Endothelial cell of umbilical vein (primary cell): ENCODE measurements around the gene ST6GALNAC3. TPM values are rescaled to one million over a fixed set of nuclear protein-coding genes. Genes with fewer than 3 reads are reported as not detected.

Experiments
- BruUV-seq: library from RNA; stranded (reverse); fragments of 400-500 nt; replicated peaks from 2 replicates; lab custom pipeline; 2021; lab: Mats Ljungman, UMichigan
- CTCF ChIA-PET: fragments of 300-600, 350-600 bp; sonication (Branson Sonifier 250); formaldehyde crosslinking; loops from one replicate; lab custom pipeline; 2021; ENCODE audit warnings: antibody characterized with exemption, inconsistent platforms; lab: Charles Lee
- POLR2A ChIA-PET: fragments of 300-600, 350-600 bp; sonication (Branson Sonifier 250); formaldehyde crosslinking; loops from one replicate; lab custom pipeline; 2021; ENCODE audit warnings: antibody characterized with exemption, inconsistent platforms; lab: Charles Lee
- DNase-seq: peaks from one replicate; pipeline ENCODE4 v3.0.0-alpha.2; 2011; ENCODE audit warnings: low read depth, low spot score
- FAIRE-seq: peaks from 2 replicates; lab custom pipeline; 2011; peaks lifted over from hg19 to GRCh38; lab: Jason Lieb, UNC
- H2AFZ ChIP-seq: 2 replicates; pipeline ENCODE4 v1.6.0; 2012; ENCODE audit warnings: low read depth, low read length, control low read depth, inconsistent platforms
- H3K27ac ChIP-seq: 2 replicates; pipeline ENCODE4 v1.5.1; 2011; ENCODE audit warnings: low read depth, mild to moderate bottlenecking, control low read depth, low read length, moderate library complexity; ENCODE audit not compliant: insufficient read depth
- H3K27me3 ChIP-seq, 2 experiments: 2 replicates each; pipeline versions ENCODE4 v1.6.0 to v1.6.1; 2011; ENCODE audit warnings: low read length in 2 of 2, mixed read lengths in 1 of 2; ENCODE audit not compliant: control insufficient read depth in 2 of 2, insufficient read depth in 2 of 2
- H3K36me3 ChIP-seq, 2 experiments: 2 replicates in 1 of 2; 3 replicates in 1 of 2; pipeline ENCODE4 v1.5.1; 2011; ENCODE audit warnings: low read length in 2 of 2, mild to moderate bottlenecking in 1 of 2, moderate library complexity in 1 of 2; ENCODE audit not compliant: control insufficient read depth in 2 of 2, insufficient read depth in 2 of 2; ENCODE audit errors: extremely low read depth in 1 of 2
- H3K4me1 ChIP-seq: 3 replicates; pipeline ENCODE4 v1.5.1; 2011; ENCODE audit warnings: mild to moderate bottlenecking, low read length; ENCODE audit not compliant: control insufficient read depth, insufficient read depth; ENCODE audit errors: extremely low read depth
- H3K4me2 ChIP-seq: 2 replicates; pipeline ENCODE4 v1.6.1; 2011; ENCODE audit warnings: low read length, control low read depth, mixed read lengths; ENCODE audit not compliant: insufficient read depth
- H3K4me3 ChIP-seq, 3 experiments: fragments of 200-600 bp in 1 of 3; sonication (generic), shearing (Covaris generic) in 1 of 3; replicated peaks in 1 of 3; 2 replicates each; pipeline ENCODE4 v1.5.1; 2011 to 2016; ENCODE audit warnings: control low read depth in 3 of 3, low read length in 3 of 3, mild to moderate bottlenecking in 2 of 3, inconsistent platforms in 1 of 3, low read depth in 1 of 3, moderate library complexity in 1 of 3; ENCODE audit not compliant: insufficient read depth in 1 of 3
- H3K79me2 ChIP-seq: 2 replicates; pipeline ENCODE4 v1.6.0; 2012; ENCODE audit warnings: low read length, inconsistent platforms; ENCODE audit not compliant: control insufficient read depth, insufficient read depth
- H3K9ac ChIP-seq: replicated peaks from 2 replicates; pipeline ENCODE3; 2011; ENCODE audit warnings: low read length, control low read depth; ENCODE audit not compliant: insufficient read depth; ENCODE audit errors: extremely low read depth
- H3K9me1 ChIP-seq: replicated peaks from 3 replicates; pipeline ENCODE4 v1.6.0; 2011; ENCODE audit warnings: mild to moderate bottlenecking, low read length; ENCODE audit not compliant: control insufficient read depth, insufficient read depth; ENCODE audit errors: extremely low read depth
- H3K9me3 ChIP-seq: replicated peaks from 2 replicates; pipeline ENCODE4 v1.5.1; 2012; ENCODE audit warnings: low read length, inconsistent platforms; ENCODE audit not compliant: control insufficient read depth, insufficient read depth
- H4K20me1 ChIP-seq: replicated peaks from 2 replicates; pipeline ENCODE3; 2011; ENCODE audit warnings: mild to moderate bottlenecking, low read length; ENCODE audit not compliant: control insufficient read depth, insufficient read depth; ENCODE audit errors: extremely low read depth
- EZH2 ChIP-seq: IDR thresholded peaks from 2 replicates; pipeline ENCODE4 v1.6.1; 2012; ENCODE audit warnings: borderline replicate concordance, low read depth, mild to moderate bottlenecking, moderate library complexity, low read length, inconsistent platforms; ENCODE audit not compliant: severe bottlenecking
- FOS ChIP-seq: IDR thresholded peaks from 2 replicates; pipeline ENCODE4 v1.6.1; 2011; ENCODE audit warnings: mild to moderate bottlenecking, low read length, moderate library complexity, borderline replicate concordance; ENCODE audit not compliant: insufficient read depth
- GATA2 ChIP-seq: IDR thresholded peaks from 2 replicates; pipeline ENCODE4 v1.7.0; 2011; ENCODE audit warnings: low read depth, mild to moderate bottlenecking, moderate library complexity, mixed read lengths, low read length; ENCODE audit not compliant: insufficient read length, insufficient read depth
- JUN ChIP-seq: IDR thresholded peaks from 2 replicates; pipeline ENCODE4 v1.6.1; 2011; ENCODE audit warnings: borderline replicate concordance, low read depth; ENCODE audit not compliant: insufficient read length, insufficient read depth
- MYC ChIP-seq: IDR thresholded peaks from one replicate; pipeline ENCODE4 v1.6.1; 2011; ENCODE audit warnings: mild to moderate bottlenecking, low read depth, low read length
- POLR2A ChIP-seq: IDR thresholded peaks from 2 replicates; pipeline ENCODE4 v1.6.1; 2012; ENCODE audit warnings: low read depth, mild to moderate bottlenecking, control low read depth, low read length
- POLR2AphosphoS5 ChIP-seq: IDR thresholded peaks from 2 replicates; pipeline ENCODE4 v1.6.1; 2012; ENCODE audit warnings: low read depth, mild to moderate bottlenecking, control low read depth, low read length, moderate library complexity; ENCODE audit not compliant: insufficient read depth
- dilution Hi-C: fragments of 300-500 bp; cut with MboI; formaldehyde crosslinking; loops from one replicate; pipeline ENCODE4 v1.15.0; 2019; ENCODE audit warnings: low sequenced_read_pairs; ENCODE audit not compliant: extremely low pct_ligation_motif_present
- intact Hi-C: fragments of 100-400 bp; cut with micrococcal nuclease; formaldehyde crosslinking; loops from one replicate; pipeline ENCODE4 v1.10.0; 2022
- polyA plus RNA-seq, 4 experiments: library from polyadenylated mRNA; depleted of rRNA in 3 of 4; stranded (reverse) in 3 of 4; unstranded in 1 of 4; fragments of >200 nt; gene quantifications; 2 replicates each; pipeline versions ENCODE4 v1.2.1 to v1.2.3, GENCODE V29; 2011 to 2012; ENCODE audit warnings: missing spikeins in 1 of 4
- total RNA-seq: library from RNA; stranded (reverse); gene quantifications from 2 replicates; pipeline ENCODE4 v1.2.3, GENCODE V29; 2021
- TF ChIP-seq, protein P1 (sequence below), 2 donors: IDR thresholded peaks; 1 replicate in 1 of 2; 2 replicates in 1 of 2; pipeline ENCODE4 v1.5.1; 2011; ENCODE audit warnings: low read length in 2 of 2, mild to moderate bottlenecking in 2 of 2, moderate library complexity in 2 of 2, control low read depth in 1 of 2, inconsistent platforms in 1 of 2, low read depth in 1 of 2; ENCODE audit not compliant: insufficient read depth in 1 of 2; ENCODE audit errors: extremely low read depth in 1 of 2
- TF ChIP-seq, protein P2 (sequence below): IDR thresholded peaks from 2 replicates; pipeline ENCODE4 v1.6.1; 2011; ENCODE audit not compliant: insufficient read depth, insufficient read length

The ST6GALNAC3 gene
- total and polyA plus RNA-seq, 2 donors (not counting 3 experiments of a cell fraction or from before 2014, with no cell fraction given) = 7.6 to 48.3 TPM

- Histone ChIP-seq H3K36me3 (no peaks in the 10 kb centered on the region), H3K4me3 (no peak overlapping the region), H3K79me2 (no peaks in the 10 kb centered on the region), H3K4me1 (peaks cover 9% of the 10 kb centered on the region), H3K4me2 (no peak overlapping the region), H3K27me3 (no peaks in the 10 kb centered on the region), H3K9me1 (no peaks in the 10 kb centered on the region), H4K20me1 (no peaks in the 10 kb centered on the region), H3K9me3 (no peaks in the 10 kb centered on the region), H2AFZ (no peak overlapping the region), H3K9ac (no peak overlapping the region), H3K27ac (no peak overlapping the region)
- intact Hi-C loops = no loop called here
- CTCF ChIA-PET = interaction anchor here (1.8 kb wide), 1 partner anchor 31 kb away, joined by 4 read pairs; no protein-coding TSS in a partner anchor
- POLR2A ChIA-PET = no interaction called here
- dilution Hi-C loops = no loop called here
- no TSS peak for BruUV-seq
- no peak for TF ChIP-seq MYC
- FAIRE-seq (no peak), DNase-seq (no peak)
Measured at GRCh38 chr1:76230842-76231281, 156.3 kb downstream of the ST6GALNAC3 start.

GRCh38 chr1:76231320-76231719 lies 156.8 kb downstream of the ST6GALNAC3 start:
- DNase-seq (no peak), FAIRE-seq (no peak)
- H2AFZ ChIP-seq = no peak overlapping the region
- no peaks in the 10 kb centered on the region for H3K9me1 ChIP-seq
- no peaks in the 10 kb centered on the region for H3K9me3 ChIP-seq
- intact Hi-C loops = no loop called here
- no peak overlapping the region for H3K4me3 ChIP-seq
- CTCF ChIA-PET = no interaction called here
- no peak overlapping the region for H3K4me2 ChIP-seq
- no peak overlapping the region for H3K27ac ChIP-seq
- dilution Hi-C loops = no loop called here
- peaks cover 9% of the 10 kb centered on the region for H3K4me1 ChIP-seq
- no peak overlapping the region for H3K9ac ChIP-seq
- TF ChIP-seq FOS = no peak
- no peak for TF ChIP-seq POLR2A
- no peak for TF ChIP-seq JUN
- TF ChIP-seq, protein P1, sequence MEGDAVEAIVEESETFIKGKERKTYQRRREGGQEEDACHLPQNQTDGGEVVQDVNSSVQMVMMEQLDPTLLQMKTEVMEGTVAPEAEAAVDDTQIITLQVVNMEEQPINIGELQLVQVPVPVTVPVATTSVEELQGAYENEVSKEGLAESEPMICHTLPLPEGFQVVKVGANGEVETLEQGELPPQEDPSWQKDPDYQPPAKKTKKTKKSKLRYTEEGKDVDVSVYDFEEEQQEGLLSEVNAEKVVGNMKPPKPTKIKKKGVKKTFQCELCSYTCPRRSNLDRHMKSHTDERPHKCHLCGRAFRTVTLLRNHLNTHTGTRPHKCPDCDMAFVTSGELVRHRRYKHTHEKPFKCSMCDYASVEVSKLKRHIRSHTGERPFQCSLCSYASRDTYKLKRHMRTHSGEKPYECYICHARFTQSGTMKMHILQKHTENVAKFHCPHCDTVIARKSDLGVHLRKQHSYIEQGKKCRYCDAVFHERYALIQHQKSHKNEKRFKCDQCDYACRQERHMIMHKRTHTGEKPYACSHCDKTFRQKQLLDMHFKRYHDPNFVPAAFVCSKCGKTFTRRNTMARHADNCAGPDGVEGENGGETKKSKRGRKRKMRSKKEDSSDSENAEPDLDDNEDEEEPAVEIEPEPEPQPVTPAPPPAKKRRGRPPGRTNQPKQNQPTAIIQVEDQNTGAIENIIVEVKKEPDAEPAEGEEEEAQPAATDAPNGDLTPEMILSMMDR (IDR thresholded peaks at IDR 0.05; ENCODE audit: extremely low read depth in 1 of 2, insufficient read depth in 1 of 2, low read depth in 1 of 2, low read length in 2 of 2) = no peak
- no peak for TF ChIP-seq EZH2
- no peak for TF ChIP-seq MYC
- TF ChIP-seq, protein P2, sequence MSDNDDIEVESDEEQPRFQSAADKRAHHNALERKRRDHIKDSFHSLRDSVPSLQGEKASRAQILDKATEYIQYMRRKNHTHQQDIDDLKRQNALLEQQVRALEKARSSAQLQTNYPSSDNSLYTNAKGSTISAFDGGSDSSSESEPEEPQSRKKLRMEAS = no peak
- TF ChIP-seq POLR2AphosphoS5 = no peak
- TF ChIP-seq GATA2 = no peak
- H3K79me2 ChIP-seq = no peaks in the 10 kb centered on the region
- H4K20me1 ChIP-seq = no peaks in the 10 kb centered on the region
- H3K27me3 ChIP-seq = no peaks in the 10 kb centered on the region
- BruUV-seq = no TSS peak
- POLR2A ChIA-PET = no interaction called here
- H3K36me3 ChIP-seq = no peaks in the 10 kb centered on the region
